HEK293 (cell line): ENCODE measurements around the gene ASIP.

ENCODE experiments used
- FEZF1 ChIP-seq: fragments of 450-650 bp; formaldehyde crosslinking; IDR thresholded peaks from 2 replicates; pipeline ENCODE4 v1.5.1; 2016; ENCODE audit warnings: missing biosample characterization, missing genetic modification characterization
- IKZF3 ChIP-seq: fragments of 450-650 bp; IDR thresholded peaks from 2 replicates; pipeline ENCODE4 v1.5.0; 2018; ENCODE audit warnings: missing biosample characterization, mild to moderate bottlenecking, missing genetic modification characterization, moderate library complexity
- TCF7L2 ChIP-seq: IDR thresholded peaks from 2 replicates; pipeline ENCODE4 v1.6.1; 2011; ENCODE audit warnings: low read depth, mild to moderate bottlenecking, inconsistent platforms, low read length, moderate library complexity, borderline replicate concordance
- YY1 ChIP-seq: fragments of 450-650 bp; formaldehyde crosslinking; IDR thresholded peaks from 2 replicates; pipeline ENCODE4 v1.5.1; 2018; ENCODE audit warnings: missing biosample characterization, missing genetic modification characterization
- ZNF121 ChIP-seq: fragments of 450-650 bp; formaldehyde crosslinking; IDR thresholded peaks from 2 replicates; pipeline ENCODE4 v1.5.1; 2016; ENCODE audit warnings: missing biosample characterization, missing genetic modification characterization
- ZNF175 ChIP-seq: fragments of 450-650 bp; formaldehyde crosslinking; IDR thresholded peaks from 2 replicates; pipeline ENCODE4 v1.5.1; 2016; ENCODE audit warnings: missing biosample characterization, missing genetic modification characterization
- ZNF202 ChIP-seq: fragments of 450-650 bp; formaldehyde crosslinking; IDR thresholded peaks from 2 replicates; pipeline ENCODE4 v1.5.1; 2016; ENCODE audit warnings: missing biosample characterization, missing genetic modification characterization, borderline replicate concordance
- ZNF274 ChIP-seq, 2 experiments: fragments of 200-500 bp in 1 of 2; fragments of 450-650 bp in 1 of 2; sonication (Bioruptor generic) in 1 of 2; formaldehyde crosslinking in 1 of 2; IDR thresholded peaks; 2 replicates each; pipeline versions ENCODE4 v1.5.1 to v1.6.1; 2014 to 2016; ENCODE audit warnings: borderline replicate concordance in 1 of 2, inconsistent platforms in 1 of 2, low read length in 1 of 2, missing biosample characterization in 1 of 2, missing genetic modification characterization in 1 of 2
- ZNF580 ChIP-seq: fragments of 450-650 bp; formaldehyde crosslinking; IDR thresholded peaks from 2 replicates; pipeline ENCODE4 v1.5.1; 2016; ENCODE audit warnings: missing biosample characterization, missing genetic modification characterization
- ZNF701 ChIP-seq: fragments of 450-650 bp; formaldehyde crosslinking; IDR thresholded peaks from 2 replicates; pipeline ENCODE4 v1.5.1; 2016; ENCODE audit warnings: missing biosample characterization, missing genetic modification characterization
- ZNF76 ChIP-seq: fragments of 450-650 bp; formaldehyde crosslinking; IDR thresholded peaks from 2 replicates; pipeline ENCODE4; 2016; ENCODE audit warnings: low read depth, missing biosample characterization, missing genetic modification characterization, borderline replicate concordance
- ZSCAN18 ChIP-seq: fragments of 450-650 bp; formaldehyde crosslinking; IDR thresholded peaks from 2 replicates; pipeline ENCODE4 v1.5.1; 2016; ENCODE audit warnings: missing biosample characterization, missing genetic modification characterization
- TF ChIP-seq, protein P1 (sequence below): fragments of 450-650 bp; formaldehyde crosslinking; IDR thresholded peaks from 2 replicates; pipeline ENCODE4 v1.5.1; 2016; ENCODE audit warnings: missing biosample characterization, missing genetic modification characterization
- TF ChIP-seq, protein P2 (sequence below): fragments of 450-650 bp; formaldehyde crosslinking; IDR thresholded peaks from 2 replicates; pipeline ENCODE4 v1.5.1; 2016; ENCODE audit warnings: missing biosample characterization, missing genetic modification characterization, low read depth

DNA sequence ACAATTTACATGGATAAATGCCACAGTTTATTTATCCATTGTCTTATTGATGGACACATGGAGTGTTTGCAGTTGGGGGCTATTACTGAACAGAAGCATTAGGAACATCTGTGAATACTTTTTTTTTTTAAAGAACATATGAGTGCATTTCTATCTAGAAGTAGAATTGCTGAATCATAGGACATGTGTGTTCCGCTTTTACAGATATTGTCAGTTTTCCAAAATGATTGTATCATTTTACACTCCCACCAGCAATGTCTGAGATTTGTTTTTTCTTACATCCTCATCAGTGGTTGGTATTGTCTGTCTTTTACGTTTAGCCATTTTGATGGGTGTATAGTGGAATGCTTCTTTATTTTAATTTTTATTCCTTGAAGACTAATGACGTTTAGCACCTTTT is 42.0 kb upstream of the ASIP start:
- TF ChIP-seq, protein P1, sequence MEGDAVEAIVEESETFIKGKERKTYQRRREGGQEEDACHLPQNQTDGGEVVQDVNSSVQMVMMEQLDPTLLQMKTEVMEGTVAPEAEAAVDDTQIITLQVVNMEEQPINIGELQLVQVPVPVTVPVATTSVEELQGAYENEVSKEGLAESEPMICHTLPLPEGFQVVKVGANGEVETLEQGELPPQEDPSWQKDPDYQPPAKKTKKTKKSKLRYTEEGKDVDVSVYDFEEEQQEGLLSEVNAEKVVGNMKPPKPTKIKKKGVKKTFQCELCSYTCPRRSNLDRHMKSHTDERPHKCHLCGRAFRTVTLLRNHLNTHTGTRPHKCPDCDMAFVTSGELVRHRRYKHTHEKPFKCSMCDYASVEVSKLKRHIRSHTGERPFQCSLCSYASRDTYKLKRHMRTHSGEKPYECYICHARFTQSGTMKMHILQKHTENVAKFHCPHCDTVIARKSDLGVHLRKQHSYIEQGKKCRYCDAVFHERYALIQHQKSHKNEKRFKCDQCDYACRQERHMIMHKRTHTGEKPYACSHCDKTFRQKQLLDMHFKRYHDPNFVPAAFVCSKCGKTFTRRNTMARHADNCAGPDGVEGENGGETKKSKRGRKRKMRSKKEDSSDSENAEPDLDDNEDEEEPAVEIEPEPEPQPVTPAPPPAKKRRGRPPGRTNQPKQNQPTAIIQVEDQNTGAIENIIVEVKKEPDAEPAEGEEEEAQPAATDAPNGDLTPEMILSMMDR, result no peak
- no peak for TF ChIP-seq ZNF580
- TF ChIP-seq FEZF1 (tag by site-specific recombination), result no peak
- TF ChIP-seq ZNF274 (IDR thresholded peaks at IDR 0.05; ENCODE audit: low read length), result no peak
- TF ChIP-seq ZNF274 (tag by site-specific recombination; IDR thresholded peaks at IDR 0.05; ENCODE audit: borderline replicate concordance), result no peak
- TF ChIP-seq ZNF175, result no peak
- TF ChIP-seq ZNF121 (tag by site-specific recombination), result no peak
- no peak for TF ChIP-seq ZNF202 (tag by site-specific recombination)
- TF ChIP-seq YY1, result no peak
- TF ChIP-seq ZNF701 (tag by site-specific recombination), result no peak
- TF ChIP-seq IKZF3 (tag by site-specific recombination), result no peak
- no peak for TF ChIP-seq ZNF76 (tag by site-specific recombination)
- TF ChIP-seq, protein P2, sequence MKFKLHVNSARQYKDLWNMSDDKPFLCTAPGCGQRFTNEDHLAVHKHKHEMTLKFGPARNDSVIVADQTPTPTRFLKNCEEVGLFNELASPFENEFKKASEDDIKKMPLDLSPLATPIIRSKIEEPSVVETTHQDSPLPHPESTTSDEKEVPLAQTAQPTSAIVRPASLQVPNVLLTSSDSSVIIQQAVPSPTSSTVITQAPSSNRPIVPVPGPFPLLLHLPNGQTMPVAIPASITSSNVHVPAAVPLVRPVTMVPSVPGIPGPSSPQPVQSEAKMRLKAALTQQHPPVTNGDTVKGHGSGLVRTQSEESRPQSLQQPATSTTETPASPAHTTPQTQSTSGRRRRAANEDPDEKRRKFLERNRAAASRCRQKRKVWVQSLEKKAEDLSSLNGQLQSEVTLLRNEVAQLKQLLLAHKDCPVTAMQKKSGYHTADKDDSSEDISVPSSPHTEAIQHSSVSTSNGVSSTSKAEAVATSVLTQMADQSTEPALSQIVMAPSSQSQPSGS (tag by site-specific recombination), result no peak
- TF ChIP-seq TCF7L2, result no peak
- TF ChIP-seq ZSCAN18 (tag by site-specific recombination), result no peak
